Common myeloid progenitor, CD34-positive (primary cell): ENCODE data around the gene MRM1.

Experiments
- CTCF ChIA-PET: fragments of 350-600 bp; sonication (Branson Sonifier 250); formaldehyde crosslinking; loops from one replicate; lab custom pipeline; 2021; ENCODE audit warnings: antibody characterized with exemption; lab: Charles Lee
- POLR2A ChIA-PET: fragments of 350-600 bp; sonication (Branson Sonifier 250); formaldehyde crosslinking; loops from one replicate; lab custom pipeline; 2021; ENCODE audit warnings: antibody characterized with exemption; lab: Charles Lee
- DNase-seq, 3 donors: peaks; one replicate each; pipeline versions ENCODE4 v3.0.0 to v3.0.0-alpha.2; 2013
- H3K27ac ChIP-seq, 2 experiments: 1 replicate in 1 of 2; 2 replicates in 1 of 2; pipeline ENCODE4 v1.7.0; 2013; ENCODE audit warnings: inconsistent platforms in 2 of 2, low read length in 2 of 2, mild to moderate bottlenecking in 2 of 2, low read depth in 1 of 2, moderate library complexity in 1 of 2; ENCODE audit not compliant: severe bottlenecking in 2 of 2, insufficient read depth in 1 of 2, poor library complexity in 1 of 2
- H3K27me3 ChIP-seq, 5 experiments: replicated peaks in 2 of 5; 1 replicate in 3 of 5; 2 replicates in 2 of 5; pipeline versions ENCODE4 v1.6.1 to v1.7.0; 2013; ENCODE audit warnings: low read length in 4 of 5, mild to moderate bottlenecking in 2 of 5, moderate library complexity in 2 of 5, inconsistent platforms in 1 of 5; ENCODE audit not compliant: insufficient read depth in 5 of 5, control insufficient read depth in 4 of 5
- H3K36me3 ChIP-seq, 4 experiments: 1 replicate in 2 of 4; 2 replicates in 2 of 4; pipeline versions ENCODE4 v1.6.1 to v1.7.0; 2013; ENCODE audit warnings: low read length in 3 of 4, control low read depth in 1 of 4, mild to moderate bottlenecking in 1 of 4; ENCODE audit not compliant: control insufficient read depth in 4 of 4, insufficient read depth in 4 of 4
- H3K4me1 ChIP-seq, 4 experiments: 1 replicate in 3 of 4; 2 replicates in 1 of 4; pipeline versions ENCODE4 v1.6.1 to v1.7.1; 2013; ENCODE audit warnings: low read length in 3 of 4, mild to moderate bottlenecking in 3 of 4, control low read depth in 1 of 4, inconsistent platforms in 1 of 4, moderate library complexity in 1 of 4; ENCODE audit not compliant: control insufficient read depth in 4 of 4, insufficient read depth in 4 of 4; ENCODE audit errors: control extremely low read depth in 1 of 4
- H3K4me3 ChIP-seq, 7 experiments: 1 replicate in 4 of 7; 2 replicates in 3 of 7; pipeline versions ENCODE4 v1.5.1 to v1.7.0; 2013; ENCODE audit warnings: mild to moderate bottlenecking in 7 of 7, low read length in 6 of 7, moderate library complexity in 6 of 7, inconsistent platforms in 2 of 7, low read depth in 2 of 7, control low read depth in 1 of 7; ENCODE audit not compliant: insufficient read depth in 4 of 7, control insufficient read depth in 1 of 7; ENCODE audit errors: extremely low read depth in 1 of 7
- H3K9me3 ChIP-seq, 5 experiments: 1 replicate in 4 of 5; 2 replicates in 1 of 5; pipeline versions ENCODE4 v1.6.1 to v1.7.1; 2013; ENCODE audit warnings: low read length in 4 of 5, mild to moderate bottlenecking in 2 of 5, inconsistent platforms in 1 of 5, low read depth in 1 of 5, moderate library complexity in 1 of 5; ENCODE audit not compliant: control insufficient read depth in 4 of 5, insufficient read depth in 2 of 5; ENCODE audit errors: control extremely low read depth in 1 of 5
- WGBS: methylation state at CpG from one replicate; pipeline ENCODE4 v1.1.5; 2013; ENCODE audit not compliant: insufficient coverage; 5-methylcytosine and 5-hydroxymethylcytosine counted together

Gene MRM1

DNA sequence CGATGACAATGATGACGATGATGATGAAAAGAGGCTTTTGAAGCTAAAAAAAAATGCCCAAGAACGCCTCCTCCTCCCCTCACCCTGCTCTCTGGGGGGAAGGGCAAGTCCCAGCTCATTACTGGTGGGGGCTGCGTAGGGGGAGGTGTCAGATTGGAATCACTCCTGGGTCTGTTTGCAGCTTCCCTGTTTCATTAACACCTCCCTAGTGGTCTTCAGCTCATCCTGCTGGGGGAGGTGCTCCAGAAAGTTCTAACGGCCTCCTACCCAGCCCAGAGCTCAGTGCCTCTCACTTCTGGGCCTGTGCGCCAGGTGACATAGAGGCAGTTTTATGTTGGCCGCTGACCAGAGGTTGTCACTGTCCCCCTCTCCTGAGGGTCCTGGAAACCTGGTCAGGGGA is 12.7 kb downstream of the MRM1 start:
- DNase-seq = no peak
- H3K4me1 ChIP-seq = peaks cover 0 to 2% (median 0%) of the 10 kb centered on the region in 4 experiments
- no peaks in the 10 kb centered on the region for H3K36me3 ChIP-seq
- H3K27ac ChIP-seq = no peak overlapping the region
- ChIA-PET CTCF (interaction anchor here (0.8 to 3.0 kb wide), 4 partner anchors 13 to 434 kb away, joined by 3 to 10 read pairs (median 4); no protein-coding TSS in a partner anchor), POLR2A (no interaction called here)
- H3K27me3 ChIP-seq = no peaks in the 10 kb centered on the region
- H3K4me3 ChIP-seq = no peak overlapping the region
- H3K9me3 ChIP-seq = no peaks in the 10 kb centered on the region
- WGBS = 92% methylated on average over 6 of the region's 7 CpGs

DNA sequence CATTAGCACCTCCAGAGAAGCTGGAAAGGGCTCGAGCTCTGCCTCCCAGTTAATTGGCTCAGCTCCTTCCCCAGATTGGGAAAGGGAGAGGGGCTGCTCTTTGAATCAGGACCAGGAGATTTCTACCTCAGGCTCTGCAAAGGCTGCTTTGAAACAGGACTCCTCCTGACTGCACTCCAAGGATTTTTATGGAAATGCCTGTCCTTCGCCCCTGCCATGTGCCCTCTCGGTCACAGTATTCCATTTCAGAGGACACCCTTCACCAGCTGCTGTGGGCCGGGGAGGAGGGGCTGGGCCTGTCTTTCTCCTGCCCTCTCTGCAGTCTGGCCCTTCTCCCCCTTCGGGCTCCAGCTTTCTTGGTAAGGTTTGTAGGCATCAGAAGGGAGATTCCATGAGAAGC is 13.6 kb downstream of the MRM1 start:
- no peak for DNase-seq
- ChIA-PET CTCF (interaction anchor here (0.8 to 3.0 kb wide), 4 partner anchors 12 to 433 kb away, joined by 3 to 10 read pairs (median 4); no protein-coding TSS in a partner anchor), POLR2A (no interaction called here)
- WGBS = 92% methylated on average over 4 of the region's 5 CpGs
- Histone ChIP-seq H3K4me1 (no peaks in the 10 kb centered on the region), H3K9me3 (no peaks in the 10 kb centered on the region), H3K4me3 (no peak overlapping the region), H3K27me3 (no peaks in the 10 kb centered on the region), H3K36me3 (no peaks in the 10 kb centered on the region), H3K27ac (no peak overlapping the region)

DNA sequence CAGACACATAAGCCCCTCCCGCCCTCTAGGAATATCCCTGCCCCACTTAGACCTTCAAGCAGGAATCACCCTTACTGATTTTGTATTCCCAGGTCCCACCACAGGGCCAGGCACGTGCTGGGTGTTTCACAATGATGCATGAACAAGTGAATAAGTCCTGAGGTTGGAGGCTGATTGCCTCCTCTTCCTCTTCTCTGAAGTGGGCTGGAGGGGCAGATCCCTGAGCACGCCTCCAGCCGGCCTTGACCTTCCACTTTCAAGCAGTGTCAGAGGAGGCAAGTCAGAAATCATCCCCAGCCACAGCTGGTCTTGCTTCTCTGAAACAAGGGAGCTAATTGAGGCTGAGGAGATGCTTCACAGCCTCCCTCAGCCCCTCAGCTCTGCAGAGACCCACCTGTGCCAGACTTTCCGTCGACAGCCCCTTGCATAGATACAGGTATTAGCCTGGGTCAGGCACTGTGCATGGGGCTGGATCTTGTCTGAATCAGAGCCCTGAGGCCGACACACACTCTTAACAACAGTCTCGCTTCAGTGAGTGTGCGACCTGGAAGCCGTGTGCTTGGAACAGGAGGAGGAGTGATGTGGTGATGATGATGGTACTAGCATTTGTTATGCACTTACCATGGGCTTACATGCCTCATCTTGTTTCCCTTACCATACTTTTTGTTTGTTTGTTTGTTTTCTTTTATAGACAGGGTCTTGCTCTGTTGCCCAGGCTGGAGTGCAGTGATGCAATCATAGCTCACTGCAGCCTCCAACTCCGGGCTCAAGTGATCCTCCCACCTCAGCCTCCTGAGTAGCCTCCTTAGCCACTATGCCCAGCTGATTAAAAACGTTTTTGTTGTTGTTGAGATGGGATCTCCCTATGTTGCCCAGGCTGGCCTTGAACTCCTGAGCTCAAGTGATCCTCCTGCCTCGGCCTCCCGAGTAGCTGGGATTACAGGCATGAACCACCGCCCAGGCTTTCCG is 15.0 kb downstream of the MRM1 start:
- Histone ChIP-seq H3K27ac (no peak overlapping the region), H3K4me1 (no peaks in the 10 kb centered on the region), H3K27me3 (no peaks in the 10 kb centered on the region), H3K9me3 (no peaks in the 10 kb centered on the region), H3K4me3 (no peak overlapping the region), H3K36me3 (no peaks in the 10 kb centered on the region)
- no peak for DNase-seq
- 96% methylated on average over 10 of the region's 16 CpGs for WGBS
- POLR2A ChIA-PET = no interaction called here
- CTCF ChIA-PET = interaction anchor here (1.2 to 1.5 kb wide), 4 partner anchors 12 to 431 kb away, joined by 3 to 5 read pairs (median 4); no protein-coding TSS in a partner anchor

DNA sequence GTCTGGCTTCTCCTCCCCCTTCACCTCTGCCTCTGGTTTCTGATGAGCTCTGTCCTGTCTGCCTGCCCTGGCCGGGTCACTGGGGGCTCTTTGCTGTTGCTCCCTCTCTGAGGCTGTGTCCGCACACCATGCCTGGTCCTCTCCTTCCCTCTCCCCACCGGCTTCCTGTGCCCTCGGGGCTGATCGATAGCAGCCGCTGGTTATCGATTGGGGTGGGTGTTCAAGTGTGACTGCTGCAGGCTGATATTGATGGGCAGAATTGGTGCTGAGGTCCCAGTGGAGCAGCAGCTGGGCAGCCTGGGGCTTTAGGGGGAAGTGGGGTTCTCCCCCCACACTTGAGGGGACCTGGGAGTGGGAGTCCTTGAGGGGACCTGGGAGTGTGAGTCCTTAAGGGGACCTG is 16.4 kb downstream of the MRM1 start:
- Histone ChIP-seq H3K4me3 (no peak overlapping the region), H3K27me3 (no peaks in the 10 kb centered on the region), H3K9me3 (no peaks in the 10 kb centered on the region), H3K27ac (no peak overlapping the region), H3K36me3 (no peaks in the 10 kb centered on the region), H3K4me1 (no peaks in the 10 kb centered on the region)
- POLR2A ChIA-PET = no interaction called here
- CTCF ChIA-PET = interaction anchor here (1.4 to 1.5 kb wide), 2 partner anchors 14 to 15 kb away, joined by 4 to 5 read pairs; no protein-coding TSS in a partner anchor
- no peak for DNase-seq
- 100% methylated on average over 1 of the region's 7 CpGs for WGBS

DNA sequence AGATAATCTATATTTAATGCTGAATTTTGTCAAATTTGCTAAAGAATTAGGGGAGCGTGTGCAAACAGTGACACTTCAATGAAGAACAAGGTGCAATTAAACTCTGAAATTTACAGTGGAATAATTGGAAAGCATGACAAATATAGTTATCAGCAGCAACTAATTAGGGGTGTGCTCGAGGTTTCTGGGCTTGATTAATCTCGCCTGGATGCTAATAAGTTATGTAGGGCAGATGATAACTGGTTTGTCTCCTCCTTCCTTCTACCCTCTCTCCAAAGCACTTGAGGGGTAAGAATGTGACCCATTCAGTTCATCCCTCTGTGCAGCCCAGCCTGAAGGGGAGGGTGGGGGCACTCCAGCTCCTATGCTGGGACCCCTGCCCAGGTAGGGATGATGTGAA is 21.9 kb downstream of the MRM1 start:
- H3K27ac ChIP-seq = no peak overlapping the region
- no peaks in the 10 kb centered on the region for H3K27me3 ChIP-seq
- H3K9me3 ChIP-seq = no peaks in the 10 kb centered on the region
- H3K4me3 ChIP-seq = no peak overlapping the region
- H3K36me3 ChIP-seq = no peaks in the 10 kb centered on the region
- 100% methylated on average over 1 of the region's 3 CpGs for WGBS
- no peak for DNase-seq
- H3K4me1 ChIP-seq = no peaks in the 10 kb centered on the region
- ChIA-PET CTCF (interaction anchor here (1.3 to 3.9 kb wide), 2 partner anchors 10 to 21 kb away, joined by 4 to 16 read pairs; partner anchors contain the start of gene MRM1), POLR2A (no interaction called here)

DNA sequence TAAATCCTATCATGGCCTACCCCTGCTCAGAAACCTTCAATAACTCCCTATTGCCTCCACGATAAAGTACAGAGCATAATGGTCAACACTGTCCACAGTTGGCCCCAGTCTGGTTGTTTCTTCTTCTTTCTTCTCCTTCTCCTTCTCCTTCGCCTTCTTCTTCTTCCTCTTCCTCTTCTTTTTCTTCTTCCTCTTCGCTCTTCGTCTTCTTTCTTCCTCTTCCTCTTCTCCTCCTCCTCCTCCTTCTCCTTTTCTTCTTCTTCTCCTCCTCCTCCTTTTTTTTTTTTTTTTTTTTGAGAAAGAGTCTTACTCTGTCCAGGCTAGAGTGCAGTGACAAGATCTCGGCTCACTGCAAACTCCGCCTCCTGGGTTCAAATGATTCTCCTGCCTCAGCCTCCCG is 23.8 kb downstream of the MRM1 start:
- ChIA-PET CTCF (interaction anchor here (0.6 to 3.9 kb wide), 6 partner anchors 14 to 622 kb away, joined by 3 to 16 read pairs (median 3); partner anchors contain the start of gene MRM1), POLR2A (no interaction called here)
- no peak for DNase-seq
- Histone ChIP-seq H3K27ac (no peak overlapping the region), H3K27me3 (no peaks in the 10 kb centered on the region), H3K4me3 (no peak overlapping the region), H3K36me3 (no peaks in the 10 kb centered on the region), H3K4me1 (no peaks in the 10 kb centered on the region), H3K9me3 (no peaks in the 10 kb centered on the region)
- 92% methylated on average over 7 of the region's 7 CpGs for WGBS

DNA sequence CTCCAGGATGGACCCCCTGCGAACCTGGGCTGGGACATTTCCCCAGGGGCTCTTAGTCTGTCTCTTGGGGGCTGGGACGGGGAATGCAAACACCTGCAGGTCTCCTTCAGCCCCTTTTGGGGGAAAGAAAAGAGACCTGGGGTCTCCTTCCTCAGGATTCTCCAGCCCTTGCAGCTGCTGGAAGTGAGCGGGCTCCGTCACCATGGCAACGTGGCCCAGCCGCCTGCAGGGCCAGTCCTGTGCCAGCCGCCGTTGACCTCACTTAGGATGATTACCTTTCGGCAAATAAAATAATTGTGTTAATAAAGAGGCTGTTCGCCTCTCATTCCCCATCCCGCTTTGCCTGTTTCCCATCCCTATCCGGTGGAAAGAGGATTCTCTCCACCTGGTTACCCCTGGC is 25.7 kb downstream of the MRM1 start:
- ChIA-PET POLR2A (no interaction called here), CTCF (interaction anchor here (1.1 to 3.9 kb wide), 6 partner anchors 12 to 613 kb away, joined by 3 to 16 read pairs (median 8); partner anchors contain the start of gene MRM1)
- peaks cover 0 to 3% (median 0%) of the 10 kb centered on the region in 5 experiments for H3K27me3 ChIP-seq
- no peaks in the 10 kb centered on the region for H3K9me3 ChIP-seq
- no peaks in the 10 kb centered on the region for H3K36me3 ChIP-seq
- WGBS = 96% methylated on average over 5 of the region's 12 CpGs
- no peak for DNase-seq
- H3K4me1 ChIP-seq = no peaks in the 10 kb centered on the region
- H3K4me3 ChIP-seq = no peak overlapping the region
- no peak overlapping the region for H3K27ac ChIP-seq
